Fibroblast of skin of abdomen (primary cell): ENCODE results near the gene AGBL4.
A peak's percentile ranks its signal among the peaks of the same experiment; 100 is the strongest.

Experiments
- DNase-seq: peaks from one replicate; pipeline ENCODE4 v3.0.0-alpha.2; 2013

Gene AGBL4

DNA sequence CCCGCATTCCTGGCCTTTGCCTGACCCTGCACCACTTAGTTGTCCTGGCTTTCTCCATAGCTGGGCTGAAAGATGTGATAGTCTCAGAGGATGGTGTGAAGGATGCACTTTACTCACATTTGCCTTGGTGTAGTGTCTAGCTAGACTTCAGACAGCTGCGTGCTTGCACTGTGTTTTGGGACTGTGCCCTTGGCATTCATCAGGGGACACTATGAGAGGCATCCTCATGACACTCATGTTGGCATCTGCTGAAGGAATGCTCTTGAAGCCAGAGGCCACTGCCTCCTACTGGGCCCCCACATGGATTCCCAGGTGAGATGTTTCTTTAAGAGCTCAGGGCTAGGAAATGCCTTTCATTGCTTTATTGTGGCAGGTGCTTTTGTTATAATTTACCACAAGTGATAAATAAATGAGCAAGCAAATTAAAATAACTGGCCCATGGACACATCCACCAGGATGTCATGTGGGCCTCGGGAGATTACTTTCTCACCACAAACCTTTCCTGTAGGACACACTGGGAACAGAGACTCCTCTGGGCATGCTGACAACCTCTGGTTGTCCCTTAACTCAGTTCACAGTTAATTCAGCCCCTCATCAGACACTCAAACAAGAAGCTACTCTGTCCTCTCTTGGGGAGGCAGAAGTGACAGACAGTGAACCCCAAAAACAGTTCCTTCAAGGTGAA lies 1452.3 kb downstream of the AGBL4 start:
- DNase-seq: no peak

DNA sequence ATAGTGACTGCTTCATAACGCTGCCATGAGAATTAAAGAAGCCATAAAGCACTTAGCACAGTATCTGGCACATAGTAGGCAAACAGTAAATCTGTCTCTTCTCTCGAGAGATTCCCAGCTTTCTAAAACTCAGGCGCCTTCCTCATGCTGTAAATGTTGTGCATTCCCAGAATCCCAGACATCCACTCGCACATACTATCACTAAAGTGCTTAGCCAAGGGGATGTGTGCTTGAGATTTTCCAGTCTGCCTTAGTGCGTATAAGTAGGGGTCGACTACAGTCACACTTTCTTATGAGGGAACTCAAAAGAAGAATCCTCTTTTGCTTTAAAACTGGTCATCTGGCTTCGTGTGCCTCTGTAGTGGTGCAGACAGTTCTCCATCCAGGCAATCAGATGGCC lies 1453.2 kb downstream of the AGBL4 start:
- no peak for DNase-seq

DNA sequence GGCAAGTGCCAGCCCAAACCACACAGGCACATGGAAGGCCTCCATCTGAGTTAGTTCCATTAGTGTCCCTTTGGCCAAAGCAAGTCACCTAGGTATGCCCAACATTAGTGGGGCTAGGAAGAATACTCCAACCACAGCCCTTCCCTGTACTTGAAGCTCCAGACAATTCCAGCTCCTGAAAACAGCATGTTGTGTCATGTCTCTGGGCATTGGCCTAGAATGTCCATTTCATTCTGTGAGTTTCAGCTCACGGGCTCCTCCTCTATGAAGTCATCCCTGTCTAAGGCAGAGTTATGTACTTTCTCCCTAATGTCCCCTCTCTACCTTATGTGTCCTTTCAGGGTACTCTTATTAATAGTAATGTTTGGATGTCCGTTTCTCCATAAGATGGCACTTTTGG lies 1455.3 kb downstream of the AGBL4 start:
- DNase-seq: no peak

DNA sequence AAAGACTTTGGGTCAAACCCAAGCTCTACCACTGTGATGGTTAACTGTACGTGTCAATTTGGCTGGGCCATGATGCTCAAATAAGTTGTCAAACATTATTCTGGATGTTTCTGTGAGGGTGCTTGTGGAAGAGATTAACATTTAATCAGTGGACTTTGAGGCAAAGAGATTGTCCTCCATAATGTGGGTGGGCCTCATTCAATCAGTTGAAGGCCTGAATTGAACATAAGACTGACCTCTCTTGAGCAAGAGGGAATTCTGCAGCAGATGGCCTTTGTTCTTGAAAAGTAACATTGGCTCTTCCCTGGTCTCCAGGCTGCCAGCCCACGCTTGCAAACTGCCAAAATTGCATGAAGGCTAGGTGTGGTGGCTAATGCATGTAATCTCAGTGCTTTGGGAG lies 1457.3 kb downstream of the AGBL4 start:
- no peak for DNase-seq

DNA sequence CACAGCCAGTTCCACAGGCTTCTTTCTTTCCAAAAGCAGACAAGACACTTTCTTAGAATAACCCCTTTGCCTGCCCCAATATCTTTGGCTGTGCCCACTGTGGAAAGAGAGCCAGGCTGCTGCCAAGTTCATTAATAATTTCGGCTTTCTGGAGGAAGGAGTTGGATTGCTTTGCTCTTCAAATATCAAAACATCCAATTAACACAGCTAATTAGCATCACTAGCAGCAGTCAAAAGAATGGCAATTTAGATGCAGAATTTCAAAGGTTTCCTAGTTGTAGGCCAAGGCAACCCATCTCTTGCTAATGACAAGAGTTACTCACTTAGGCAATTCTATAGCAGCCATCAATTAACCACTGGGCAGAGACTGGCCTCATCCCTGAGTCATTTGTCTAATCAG lies 1460.7 kb downstream of the AGBL4 start:
- no peak for DNase-seq

DNA sequence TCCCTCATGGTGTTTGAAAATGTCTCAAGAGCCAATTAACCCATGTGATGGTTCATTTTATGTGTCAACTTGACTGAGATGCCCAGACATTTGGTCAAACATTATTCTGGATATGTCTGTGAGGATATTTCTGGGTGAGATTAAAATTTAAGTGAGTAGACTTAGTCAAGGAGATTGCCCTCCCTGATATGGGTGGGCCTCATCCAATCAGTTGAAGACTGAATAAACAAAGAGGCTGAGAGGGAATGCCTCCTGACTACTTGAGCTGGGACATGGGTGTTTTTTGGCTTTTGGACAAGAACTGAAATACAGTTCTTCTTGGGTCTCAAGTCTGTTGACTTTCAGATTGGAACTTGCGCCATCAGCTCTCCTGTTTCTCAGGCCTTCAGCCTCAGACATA lies 1462.3 kb downstream of the AGBL4 start:
- no peak for DNase-seq

DNA sequence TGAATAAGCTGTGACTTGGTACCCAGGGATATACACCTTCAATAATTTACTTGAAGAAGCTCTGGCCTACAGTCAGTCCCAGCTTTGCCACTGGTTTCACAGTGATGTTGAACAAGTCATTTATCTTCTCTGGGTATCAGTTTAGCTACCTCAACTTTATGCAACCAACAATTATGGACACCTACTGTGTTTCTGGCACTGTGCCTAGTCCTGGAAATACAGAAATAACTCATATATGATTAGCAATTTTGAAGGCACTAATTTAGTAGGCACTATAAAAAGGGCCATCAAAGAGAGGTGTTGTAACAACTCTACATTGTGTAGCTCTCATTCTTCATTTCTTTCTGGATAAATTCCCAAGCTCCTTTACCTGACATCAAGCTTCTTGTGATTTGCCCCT lies 1463.2 kb downstream of the AGBL4 start:
- no peak for DNase-seq

DNA sequence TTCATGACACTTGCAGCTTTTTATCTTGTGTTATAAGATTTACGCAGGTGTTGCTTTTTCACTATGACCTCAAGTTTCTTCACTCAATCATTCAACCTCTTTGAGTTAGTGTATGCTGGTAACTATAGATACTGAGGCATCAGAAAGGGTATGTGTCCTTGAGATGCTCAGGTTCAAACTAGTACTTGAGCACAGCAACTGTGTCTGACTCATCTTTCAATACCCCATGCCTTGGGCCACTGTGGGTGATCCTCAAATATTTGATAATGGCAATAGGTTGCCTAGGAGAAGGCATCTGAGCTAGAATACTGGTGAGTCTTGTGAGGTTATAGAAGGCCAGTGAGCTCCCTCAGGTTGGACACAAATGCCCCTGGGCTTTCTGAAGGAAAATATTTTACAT lies 1463.6 kb downstream of the AGBL4 start:
- DNase-seq: no peak

DNA sequence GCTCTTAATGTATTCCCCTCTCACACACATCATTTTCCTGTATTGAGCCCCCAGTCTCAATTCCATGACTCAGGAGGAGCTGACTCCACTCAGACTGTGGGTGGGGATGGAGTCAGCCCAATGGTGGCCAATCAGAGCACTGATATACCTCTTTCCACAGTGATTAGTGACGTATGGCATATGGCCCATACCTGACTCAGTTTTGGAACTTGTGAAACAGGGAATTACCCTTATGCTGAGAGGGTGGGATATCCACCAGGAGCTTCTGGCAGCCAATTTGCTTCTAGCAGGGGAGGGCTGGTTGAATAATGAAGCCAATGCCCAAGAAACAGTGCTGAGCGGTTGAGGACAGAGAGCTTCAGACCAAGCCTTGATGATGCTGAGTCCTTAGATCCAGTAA lies 1465.4 kb downstream of the AGBL4 start:
- DNase-seq: no peak

DNA sequence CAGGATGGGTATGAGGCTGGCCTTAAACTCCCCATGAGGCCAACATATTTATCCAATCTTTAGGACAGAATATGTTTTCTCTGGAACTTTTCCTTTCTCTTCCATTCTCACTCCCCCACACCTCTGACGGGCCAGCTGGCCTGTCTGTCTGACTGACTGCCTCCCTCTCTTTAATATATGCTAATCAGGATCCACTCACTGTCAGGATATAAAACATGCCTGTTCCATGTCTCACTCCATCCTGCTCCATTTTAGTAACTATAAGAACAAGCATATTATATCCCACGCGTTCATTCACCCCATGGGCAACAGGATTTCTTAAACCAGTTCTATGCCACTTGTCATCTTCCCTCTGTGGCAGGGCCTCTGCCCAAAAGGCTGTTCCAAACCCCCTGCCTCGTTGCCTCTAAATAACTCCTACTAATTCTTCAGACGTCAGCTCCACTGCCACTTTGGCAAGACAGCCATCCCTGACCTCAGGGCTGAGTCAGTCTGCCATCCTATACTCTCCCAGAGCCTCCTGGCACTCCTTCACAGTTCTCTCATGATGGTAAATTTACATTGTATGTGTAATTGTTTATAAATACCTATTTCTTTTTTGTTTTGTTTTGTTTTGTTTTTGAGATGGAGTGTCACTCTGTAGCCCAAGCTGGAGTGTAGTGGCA lies 1467.4 kb downstream of the AGBL4 start:
- DNase-seq: no peak

DNA sequence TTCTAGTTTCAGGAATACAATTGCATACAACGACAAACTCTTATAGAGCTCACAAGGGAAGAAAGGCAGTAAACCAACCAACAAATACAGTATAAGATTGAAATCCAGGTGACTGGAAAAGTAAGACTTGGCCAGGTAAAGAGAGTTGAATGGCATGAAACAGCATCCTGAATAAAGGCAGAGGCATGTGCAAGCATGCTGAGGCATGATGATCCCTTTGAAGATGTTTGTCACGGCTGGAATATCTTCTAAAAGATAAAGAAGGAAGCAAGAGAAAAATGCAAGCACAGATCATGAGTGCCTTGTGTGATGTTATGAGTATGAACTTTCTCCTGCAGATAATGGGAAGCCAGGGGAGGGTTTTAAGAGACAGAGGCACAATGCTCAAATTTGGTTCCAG lies 1468.5 kb downstream of the AGBL4 start:
- no peak for DNase-seq

DNA sequence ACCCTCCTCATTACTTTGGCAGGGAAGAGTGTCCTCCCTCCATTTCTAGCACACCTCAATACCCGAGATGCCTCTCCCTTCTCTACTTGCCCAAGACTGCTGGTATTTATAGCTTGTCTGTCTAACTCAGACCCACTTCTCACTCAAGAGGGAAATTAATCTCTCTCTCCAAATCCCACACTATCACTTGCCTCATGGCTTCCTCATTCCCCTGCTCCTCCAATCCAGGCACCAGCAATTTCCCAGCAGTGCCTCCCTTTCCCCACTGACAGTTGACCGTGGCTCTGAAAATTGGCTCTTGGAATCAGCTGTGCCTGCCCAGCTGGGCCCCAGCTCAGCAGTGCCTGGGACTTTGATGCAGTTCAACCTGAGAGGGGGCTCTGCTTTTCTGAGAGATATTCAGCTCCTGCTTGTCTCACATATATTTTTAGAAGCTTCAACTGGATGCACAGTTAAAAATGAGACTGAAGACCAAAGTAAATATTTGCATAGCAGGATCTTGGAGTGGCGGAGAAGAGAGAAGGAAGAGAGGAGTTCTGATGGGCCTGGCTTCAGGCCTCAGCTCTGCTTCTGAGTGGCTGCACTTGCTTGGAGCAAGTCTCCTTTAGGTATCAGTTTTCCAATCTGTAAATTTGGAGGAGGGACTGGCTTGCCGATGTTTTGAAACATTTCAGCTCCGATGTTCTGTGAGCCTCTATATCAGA lies 1470.7 kb downstream of the AGBL4 start:
- no peak for DNase-seq

DNA sequence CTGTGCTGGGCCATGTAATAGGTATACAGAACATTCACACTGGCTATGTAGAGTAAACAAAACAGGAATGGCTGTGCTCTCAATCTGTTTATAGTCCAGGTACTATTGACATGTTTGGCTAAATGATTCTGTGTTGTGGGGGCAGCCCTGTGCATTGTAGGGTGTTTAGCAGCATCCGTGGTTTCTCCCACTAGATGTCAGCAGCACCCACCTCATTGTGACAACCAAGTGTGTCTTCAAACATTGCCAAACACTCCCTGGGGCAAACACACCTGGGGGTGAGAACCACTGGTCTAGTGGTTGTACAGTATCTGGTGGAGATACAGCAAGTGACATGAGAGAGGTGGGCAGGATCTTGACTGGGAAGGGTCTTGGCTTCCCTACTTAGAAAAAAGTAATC lies 1471.3 kb downstream of the AGBL4 start:
- no peak for DNase-seq

DNA sequence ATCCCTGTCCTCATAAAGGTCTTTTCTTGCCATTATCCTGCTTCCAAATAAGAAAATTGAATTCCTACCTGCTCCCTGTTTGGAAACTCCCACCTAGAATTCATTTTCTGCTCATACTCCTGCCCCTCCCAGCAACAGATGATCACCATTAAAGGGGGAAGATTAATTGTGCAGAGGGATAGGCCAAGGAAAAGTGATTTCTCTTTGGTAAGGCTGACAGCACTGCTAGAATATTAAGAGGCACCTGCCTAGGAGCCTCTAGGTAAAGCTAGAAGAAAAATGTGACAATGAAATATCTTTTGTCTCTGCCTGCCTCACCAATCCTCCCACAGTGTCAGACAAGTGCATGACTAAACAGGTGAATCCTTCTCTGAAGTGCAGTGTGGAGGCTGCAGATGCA lies 1474.8 kb downstream of the AGBL4 start:
- no peak for DNase-seq

DNA sequence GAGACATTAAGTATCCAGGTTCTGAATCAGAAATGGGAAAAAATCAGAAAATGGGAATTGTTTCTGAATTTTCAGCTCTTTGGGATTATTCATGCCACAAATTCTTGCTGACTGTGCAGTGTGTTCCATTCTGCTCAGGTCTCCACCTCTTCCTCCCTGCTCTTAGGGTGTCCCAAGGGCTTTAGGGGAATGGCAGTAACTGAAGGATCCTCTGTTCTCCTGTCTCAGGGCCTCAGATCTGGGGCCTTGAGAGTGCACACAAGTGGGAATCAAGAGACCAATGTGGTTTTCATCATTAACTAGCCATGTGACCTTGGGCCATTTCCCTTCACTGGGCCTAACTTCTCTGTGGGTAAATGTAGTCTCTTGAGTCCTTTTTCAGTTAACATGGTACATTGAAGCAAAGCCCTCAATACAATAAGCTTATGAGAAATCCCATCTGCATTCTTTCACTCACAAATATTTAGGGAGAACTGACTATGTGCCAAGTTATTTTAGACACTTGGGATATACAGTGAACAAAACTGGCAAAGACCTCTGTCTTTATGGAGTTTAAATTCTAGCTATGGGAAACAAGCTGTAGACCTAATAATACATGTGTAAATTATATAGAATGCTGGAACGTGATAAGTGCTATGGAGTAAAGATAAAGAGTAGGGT lies 1476.1 kb downstream of the AGBL4 start:
- no peak for DNase-seq

DNA sequence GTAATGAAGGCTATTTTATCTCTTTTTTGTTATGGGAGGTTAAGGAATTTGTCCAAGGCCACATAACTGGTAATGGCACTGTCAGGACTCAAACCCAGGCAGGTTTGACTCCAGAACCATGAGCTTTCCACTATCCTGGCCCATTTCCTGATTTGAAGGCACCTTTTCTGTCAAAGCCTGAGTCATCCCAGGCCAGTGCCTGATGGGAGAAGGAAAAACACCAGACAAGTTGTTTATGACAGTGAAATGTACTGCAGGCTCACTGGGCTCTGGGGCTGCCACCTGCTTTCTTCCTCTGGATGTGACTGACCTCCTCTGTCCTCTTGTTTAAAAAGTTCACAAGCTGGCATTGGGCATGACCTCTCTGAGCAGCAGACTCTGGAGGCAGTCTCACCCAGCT lies 1479.9 kb downstream of the AGBL4 start:
- DNase-seq: no peak

DNA sequence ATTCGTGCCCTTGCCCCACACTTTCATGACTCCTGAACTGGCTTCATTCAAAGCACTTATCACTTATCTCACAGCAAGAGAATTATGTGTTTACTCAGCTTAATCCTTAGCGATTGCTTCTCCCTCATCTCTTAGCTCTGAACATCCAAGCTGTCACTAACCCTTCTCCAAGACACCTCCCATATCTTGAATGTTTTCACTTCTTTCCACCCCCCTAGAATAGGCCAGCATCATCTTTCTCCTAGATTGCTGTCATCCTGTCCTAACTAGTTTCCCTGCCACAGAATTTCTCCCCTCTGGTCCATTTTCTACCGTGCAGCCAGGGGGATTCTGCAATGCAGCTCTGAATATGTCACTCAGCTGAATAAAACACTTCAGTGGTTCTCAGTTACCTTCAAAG lies 1483.2 kb downstream of the AGBL4 start:
- no peak for DNase-seq

DNA sequence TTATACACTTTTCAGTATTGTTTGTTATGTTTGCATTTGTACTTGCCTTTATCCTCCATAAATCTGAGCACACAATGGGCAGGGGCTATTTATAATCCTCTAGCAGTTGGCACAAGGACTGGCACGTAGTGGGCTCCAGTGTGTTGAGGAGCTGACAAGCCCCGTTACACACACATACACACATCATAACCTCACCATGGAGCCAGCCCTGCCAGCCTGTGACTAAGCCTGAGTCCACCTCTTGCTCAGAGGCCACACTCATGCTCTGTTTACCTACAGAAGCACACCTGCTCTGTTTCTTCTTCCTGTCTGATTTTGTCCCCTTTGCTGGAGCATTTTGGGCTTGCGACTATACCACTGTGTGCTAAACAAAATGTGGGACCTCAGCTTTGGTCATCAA lies 1487.3 kb downstream of the AGBL4 start:
- DNase-seq: no peak

DNA sequence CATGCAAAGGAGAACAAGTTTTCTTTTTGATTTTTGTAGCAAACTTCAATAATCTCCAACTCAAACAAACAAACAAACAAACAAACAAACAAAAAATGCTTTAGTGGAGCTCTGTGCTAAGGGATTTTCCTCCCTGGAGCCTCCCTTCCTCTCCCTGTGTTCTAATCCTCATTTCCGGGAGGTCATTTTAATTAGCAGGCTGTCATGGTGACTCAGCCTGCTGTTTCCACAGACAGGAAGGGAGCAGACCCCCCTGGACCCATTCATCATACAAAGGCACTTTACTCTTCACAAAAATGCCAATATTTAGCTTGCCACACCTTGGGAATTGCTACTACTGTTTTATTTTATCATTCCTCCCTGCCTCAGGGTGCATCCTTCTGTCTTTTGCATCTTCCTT lies 1490.8 kb downstream of the AGBL4 start:
- peak; percentile 5 for DNase-seq

DNA sequence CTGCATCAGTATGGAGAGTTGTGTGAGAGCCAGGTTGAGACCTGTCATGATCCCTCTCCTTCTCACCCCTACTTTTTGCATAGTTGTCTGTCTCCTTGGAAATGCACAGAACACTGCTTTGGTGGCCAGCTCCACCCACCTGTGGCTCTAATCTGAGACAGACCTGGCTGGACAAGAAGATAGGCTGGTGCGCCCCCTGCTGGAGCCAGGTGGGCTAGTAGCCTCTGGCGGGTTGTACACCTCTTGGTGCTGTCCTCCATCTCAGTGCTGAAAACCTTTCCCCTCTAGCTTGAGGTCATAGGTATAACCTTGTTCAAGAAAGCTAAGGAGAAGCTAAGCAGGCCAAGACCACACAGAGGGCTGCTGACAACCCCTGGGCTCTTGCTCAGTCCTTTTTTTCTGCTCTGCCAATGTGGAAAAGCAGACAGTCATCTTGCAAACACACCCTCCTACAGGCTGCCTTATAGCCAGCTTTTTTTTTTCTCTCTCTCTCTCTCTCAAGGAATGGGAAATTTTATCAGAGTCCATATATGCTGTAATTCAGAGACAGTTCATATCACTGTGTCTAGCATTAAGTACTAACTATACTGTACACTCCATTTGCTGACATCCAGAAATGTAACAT lies 1492.9 kb downstream of the AGBL4 start:
- DNase-seq: peak; percentile 24

DNA sequence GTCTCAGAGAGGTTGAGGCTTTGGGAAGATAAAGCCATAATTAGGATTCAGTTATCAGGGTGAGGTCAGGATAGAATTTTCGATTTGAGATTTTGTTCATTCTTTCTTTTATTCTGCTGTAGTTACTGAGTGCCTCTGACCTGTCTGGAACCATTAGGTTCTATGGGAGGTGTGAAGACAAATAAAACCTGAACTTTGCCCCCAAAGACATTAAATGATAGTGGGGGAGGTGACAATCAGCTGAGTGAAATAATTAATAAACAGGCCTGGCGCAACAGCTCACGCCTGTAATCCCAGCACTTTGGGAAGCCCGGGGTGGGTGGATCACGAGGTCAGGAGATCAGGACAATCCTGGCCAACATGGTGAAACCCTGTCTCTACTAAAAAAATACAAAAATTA lies 1496.7 kb downstream of the AGBL4 start:
- DNase-seq: no peak

DNA sequence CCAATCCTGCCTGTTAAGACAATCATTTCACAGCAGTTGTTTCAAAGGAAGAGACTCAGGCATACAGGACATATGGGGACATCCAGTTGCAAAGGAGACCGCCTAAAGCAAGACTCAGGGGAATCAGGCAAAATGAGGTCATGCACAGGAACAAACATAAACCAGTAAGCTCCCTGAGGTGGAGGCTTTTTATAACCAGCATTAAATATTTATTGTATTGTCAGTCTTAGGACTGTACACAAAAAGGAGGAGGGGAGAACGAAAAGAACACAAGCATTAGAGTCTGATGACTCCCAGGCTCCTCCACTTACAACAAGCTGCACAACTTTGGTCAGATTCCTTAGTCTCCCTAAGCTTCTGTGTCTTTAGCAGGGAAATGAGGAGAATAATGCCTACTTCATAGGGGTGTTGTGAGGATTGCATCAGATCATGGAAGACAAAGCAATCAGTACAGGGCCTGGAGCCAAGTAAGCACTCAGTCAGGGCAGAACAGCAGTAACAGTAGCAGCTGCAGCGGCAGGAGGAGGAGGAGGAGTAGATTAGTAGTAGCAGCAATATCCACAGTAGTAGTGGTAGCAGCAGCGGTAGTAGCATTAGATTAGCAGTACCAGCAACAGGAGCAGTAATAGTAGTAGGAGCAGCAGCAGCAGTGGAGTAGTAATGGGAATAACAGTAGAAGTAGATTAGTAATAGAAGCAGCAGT lies 1497.6 kb downstream of the AGBL4 start:
- peak; percentile 60 for DNase-seq
